CD4-positive, alpha-beta T cell treated with Interleukin-4 for 4 hours (primary cell): ENCODE data around the gene CHPF2.

Experiments
- DNase-seq: peaks from one replicate; pipeline ENCODE4 v3.0.0-alpha.2; 2020

CHPF2 gene

GRCh38 chr7:151247611-151248345 lies 15.5 kb downstream of the CHPF2 start:
- DNase-seq, result no peak

- DNase-seq, result no peak
These were observed 16.2 kb downstream of the CHPF2 start, which contains the start of gene SMARCD3 for GRCh38 chr7:151248346-151249033. Gene SMARCD3, minus strand, starts transcription at chr7:151248694. Its CDS starts 132 bp downstream, at chr7:151248562.

GRCh38 chr7:151249034-151249731 lies 16.9 kb downstream of the CHPF2 start:
- no peak for DNase-seq

GRCh38 chr7:151249732-151250072 lies 17.4 kb downstream of the CHPF2 start:
- no peak for DNase-seq

GRCh38 chr7:151250181-151251132 lies 18.2 kb downstream of the CHPF2 start:
- no peak for DNase-seq

GRCh38 chr7:151251328-151251688 lies 19.0 kb downstream of the CHPF2 start:
- DNase-seq, result no peak

- no peak for DNase-seq
These were observed 19.6 kb downstream of the CHPF2 start for GRCh38 chr7:151251689-151252560.

- DNase-seq, result no peak
These were observed 20.2 kb downstream of the CHPF2 start for GRCh38 chr7:151252561-151252835.

GRCh38 chr7:151252961-151253711 lies 20.9 kb downstream of the CHPF2 start:
- no peak for DNase-seq

- DNase-seq, result no peak
These were observed 22.0 kb downstream of the CHPF2 start for GRCh38 chr7:151254316-151254715.

- no peak for DNase-seq
These were observed 22.6 kb downstream of the CHPF2 start for GRCh38 chr7:151254851-151255250.

- no peak for DNase-seq
These were observed 23.1 kb downstream of the CHPF2 start for GRCh38 chr7:151255390-151255789.

GRCh38 chr7:151256410-151257045 lies 24.2 kb downstream of the CHPF2 start:
- DNase-seq, result no peak

- no peak for DNase-seq
These were observed 25.7 kb downstream of the CHPF2 start for GRCh38 chr7:151257990-151258389.

- DNase-seq, result no peak
These were observed 28.2 kb downstream of the CHPF2 start for GRCh38 chr7:151260471-151260870.

GRCh38 chr7:151260883-151261282 lies 28.6 kb downstream of the CHPF2 start:
- no peak for DNase-seq

- no peak for DNase-seq
These were observed 29.2 kb downstream of the CHPF2 start for GRCh38 chr7:151261529-151261928.

- no peak for DNase-seq
These were observed 32.3 kb downstream of the CHPF2 start for GRCh38 chr7:151264615-151265014.

- no peak for DNase-seq
These were observed 33.2 kb downstream of the CHPF2 start for GRCh38 chr7:151265351-151265931.

GRCh38 chr7:151269511-151269910 lies 37.2 kb downstream of the CHPF2 start:
- DNase-seq, result no peak
